Measurements from ENCODE around the gene MCTP1. TPM values are rescaled to one million over a fixed set of nuclear protein-coding genes. Genes with fewer than 3 reads are reported as not detected.

The MCTP1 gene
- total RNA-seq, 1 donor from 2014 or later, result 3.4 TPM

DNA sequence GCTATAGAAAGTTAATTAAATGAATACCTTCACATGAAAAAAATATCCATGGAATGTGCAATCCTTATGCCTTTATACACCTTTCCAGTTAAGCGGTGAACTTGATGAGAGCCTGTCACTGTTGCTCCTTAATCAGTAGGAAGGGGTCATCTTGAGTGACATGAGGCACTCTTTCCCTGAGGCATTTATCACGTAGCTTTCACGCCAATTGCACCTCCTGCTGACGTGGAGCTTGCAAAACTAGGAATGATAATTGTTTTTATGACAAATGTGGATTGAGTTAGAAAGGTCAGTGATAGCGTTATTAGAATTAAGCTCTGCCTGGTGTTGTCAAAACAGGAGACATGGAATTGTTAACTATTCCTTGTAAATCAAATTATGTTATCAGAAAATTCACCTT is 586.7 kb downstream of the MCTP1 start:
- peaks cover 1% of the 10 kb centered on the region for H3K36me3 Mint-ChIP-seq (ENCODE audit: low read depth)
- TF ChIP-seq, protein P1, sequence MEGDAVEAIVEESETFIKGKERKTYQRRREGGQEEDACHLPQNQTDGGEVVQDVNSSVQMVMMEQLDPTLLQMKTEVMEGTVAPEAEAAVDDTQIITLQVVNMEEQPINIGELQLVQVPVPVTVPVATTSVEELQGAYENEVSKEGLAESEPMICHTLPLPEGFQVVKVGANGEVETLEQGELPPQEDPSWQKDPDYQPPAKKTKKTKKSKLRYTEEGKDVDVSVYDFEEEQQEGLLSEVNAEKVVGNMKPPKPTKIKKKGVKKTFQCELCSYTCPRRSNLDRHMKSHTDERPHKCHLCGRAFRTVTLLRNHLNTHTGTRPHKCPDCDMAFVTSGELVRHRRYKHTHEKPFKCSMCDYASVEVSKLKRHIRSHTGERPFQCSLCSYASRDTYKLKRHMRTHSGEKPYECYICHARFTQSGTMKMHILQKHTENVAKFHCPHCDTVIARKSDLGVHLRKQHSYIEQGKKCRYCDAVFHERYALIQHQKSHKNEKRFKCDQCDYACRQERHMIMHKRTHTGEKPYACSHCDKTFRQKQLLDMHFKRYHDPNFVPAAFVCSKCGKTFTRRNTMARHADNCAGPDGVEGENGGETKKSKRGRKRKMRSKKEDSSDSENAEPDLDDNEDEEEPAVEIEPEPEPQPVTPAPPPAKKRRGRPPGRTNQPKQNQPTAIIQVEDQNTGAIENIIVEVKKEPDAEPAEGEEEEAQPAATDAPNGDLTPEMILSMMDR (IDR thresholded peaks at IDR 0.05), result no peak
- no peak for DNase-seq (ENCODE audit: low spot score)
- no peak overlapping the region for H3K27ac Mint-ChIP-seq (ENCODE audit: unreplicated experiment)
- H3K4me3 Mint-ChIP-seq (ENCODE audit: unreplicated experiment), result no peak overlapping the region
- H3K9me3 Mint-ChIP-seq (ENCODE audit: low read depth), result no peaks in the 10 kb centered on the region
- H3K4me1 Mint-ChIP-seq (ENCODE audit: low read depth), result peaks cover 4% of the 10 kb centered on the region
- H3K27me3 Mint-ChIP-seq (ENCODE audit: low read depth), result no peaks in the 10 kb centered on the region

DNA sequence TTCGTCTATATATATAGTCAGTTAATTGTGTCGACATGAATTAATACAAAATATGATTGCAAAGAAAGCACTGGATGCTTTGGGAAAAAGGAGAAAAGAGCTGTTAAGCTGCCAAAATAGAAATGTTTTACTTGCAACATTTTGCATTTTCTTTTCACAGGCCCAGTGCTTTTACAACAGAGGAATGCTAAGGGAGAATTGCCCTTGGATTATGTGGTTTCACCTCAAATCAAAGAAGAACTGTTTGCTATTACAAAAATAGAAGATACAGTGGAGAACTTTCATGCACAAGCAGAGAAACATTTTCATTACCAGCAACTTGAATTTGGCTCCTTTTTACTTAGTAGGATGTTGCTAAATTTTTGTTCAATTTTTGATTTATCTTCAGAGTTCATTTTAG is 590.2 kb downstream of the MCTP1 start:
- Mint-ChIP-seq H3K4me1 (ENCODE audit: low read depth) (peaks cover 14% of the 10 kb centered on the region), H3K9me3 (ENCODE audit: low read depth) (no peaks in the 10 kb centered on the region), H3K36me3 (ENCODE audit: low read depth) (no peaks in the 10 kb centered on the region), H3K27me3 (ENCODE audit: low read depth) (no peaks in the 10 kb centered on the region), H3K4me3 (ENCODE audit: unreplicated experiment) (no peak overlapping the region), H3K27ac (ENCODE audit: unreplicated experiment) (no peak overlapping the region)
- DNase-seq (ENCODE audit: low spot score), result no peak
- TF ChIP-seq, protein P1 (IDR thresholded peaks at IDR 0.05), result no peak

DNA sequence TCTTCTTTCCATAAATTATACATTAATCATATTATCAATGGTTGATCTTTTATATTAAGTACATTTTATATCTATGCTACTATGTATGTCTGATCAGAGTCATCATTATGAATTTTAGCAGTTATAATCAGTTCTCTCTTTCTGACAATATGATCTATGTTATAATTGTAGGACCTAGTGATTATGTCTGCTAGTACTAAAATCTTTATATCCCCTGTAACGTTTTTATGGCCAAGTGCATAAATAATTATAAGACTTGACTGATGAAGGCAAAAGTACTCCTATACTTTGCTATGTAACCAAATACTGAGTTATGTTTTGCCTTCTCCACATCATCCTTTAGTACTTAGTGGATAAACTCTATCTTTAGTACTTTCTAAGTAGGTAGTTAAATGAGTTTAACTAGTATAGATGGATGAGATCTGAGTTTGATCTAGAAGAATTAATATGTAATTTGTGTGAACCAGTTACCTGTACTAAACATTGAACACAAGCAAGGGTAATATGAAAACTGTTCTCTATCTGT is 591.0 kb downstream of the MCTP1 start:
- Mint-ChIP-seq H3K9me3 (ENCODE audit: low read depth) (no peaks in the 10 kb centered on the region), H3K4me1 (ENCODE audit: low read depth) (peaks cover 14% of the 10 kb centered on the region), H3K36me3 (ENCODE audit: low read depth) (no peaks in the 10 kb centered on the region), H3K4me3 (ENCODE audit: unreplicated experiment) (no peak overlapping the region), H3K27ac (ENCODE audit: unreplicated experiment) (no peak overlapping the region), H3K27me3 (ENCODE audit: low read depth) (no peaks in the 10 kb centered on the region)
- DNase-seq (ENCODE audit: low spot score), result no peak
- TF ChIP-seq, protein P1 (IDR thresholded peaks at IDR 0.05), result no peak

DNA sequence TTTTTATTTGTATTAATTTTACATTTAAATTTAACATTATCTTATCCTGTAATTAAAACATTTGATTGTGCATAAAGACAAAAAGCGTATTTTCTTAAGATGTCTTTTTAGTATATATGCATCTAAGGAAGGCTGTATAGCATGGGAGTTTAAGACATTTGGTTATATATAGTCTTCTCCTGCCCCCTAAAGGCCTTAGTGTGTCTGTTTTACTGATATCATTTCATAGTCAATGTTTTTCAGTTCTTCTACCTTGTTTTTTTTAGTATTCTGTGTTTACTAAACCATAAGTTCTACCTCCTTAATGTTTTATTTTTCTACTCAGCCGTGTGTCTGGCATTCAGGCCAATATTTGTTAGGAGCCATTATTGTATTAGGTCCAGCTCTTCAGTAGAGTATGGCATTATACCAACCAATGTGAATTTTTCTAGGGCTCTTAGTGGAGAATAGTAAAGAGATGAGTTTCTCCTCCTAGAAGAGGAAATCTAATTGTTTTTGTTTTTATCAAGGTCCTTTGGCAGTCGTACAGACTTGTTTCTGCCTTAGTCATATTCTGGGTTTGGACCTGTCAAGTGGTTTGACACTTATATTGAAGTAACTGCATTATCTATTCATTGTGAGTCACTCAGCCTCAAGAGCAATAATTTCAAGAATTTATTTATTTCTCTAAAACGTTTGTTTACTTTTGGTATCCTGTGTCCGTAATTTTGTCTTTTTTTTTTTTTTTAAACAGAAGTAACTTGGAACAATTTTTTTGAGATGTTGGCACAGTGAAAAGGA is 591.7 kb downstream of the MCTP1 start:
- no peaks in the 10 kb centered on the region for H3K36me3 Mint-ChIP-seq (ENCODE audit: low read depth)
- no peak for DNase-seq (ENCODE audit: low spot score)
- H3K27ac Mint-ChIP-seq (ENCODE audit: unreplicated experiment), result no peak overlapping the region
- no peaks in the 10 kb centered on the region for H3K9me3 Mint-ChIP-seq (ENCODE audit: low read depth)
- no peaks in the 10 kb centered on the region for H3K27me3 Mint-ChIP-seq (ENCODE audit: low read depth)
- no peak overlapping the region for H3K4me3 Mint-ChIP-seq (ENCODE audit: unreplicated experiment)
- peaks cover 14% of the 10 kb centered on the region for H3K4me1 Mint-ChIP-seq (ENCODE audit: low read depth)
- TF ChIP-seq, protein P1 (IDR thresholded peaks at IDR 0.05), result peak; percentile 85

DNA sequence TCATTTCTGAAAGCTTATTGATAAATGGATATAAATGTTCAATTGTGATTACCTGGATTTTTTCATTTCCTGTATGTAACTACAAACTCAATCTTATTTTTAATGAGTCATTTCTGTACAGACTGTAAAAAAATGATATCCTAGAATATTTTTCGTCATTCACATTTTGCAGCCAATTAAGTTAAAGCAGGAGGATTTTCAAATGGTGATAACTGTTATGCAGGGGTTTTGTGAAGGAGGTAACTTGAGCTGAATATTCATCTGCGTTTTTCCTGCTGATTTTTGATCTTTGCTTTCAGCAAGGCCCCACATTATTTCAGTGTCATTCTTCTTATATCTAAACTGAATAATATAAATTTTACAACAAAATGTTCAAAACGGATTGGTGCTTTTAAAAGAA is 592.3 kb downstream of the MCTP1 start:
- TF ChIP-seq, protein P1 (IDR thresholded peaks at IDR 0.05), result no peak
- DNase-seq (ENCODE audit: low spot score), result no peak
- H3K27me3 Mint-ChIP-seq (ENCODE audit: low read depth), result no peaks in the 10 kb centered on the region
- no peak overlapping the region for H3K4me3 Mint-ChIP-seq (ENCODE audit: unreplicated experiment)
- H3K27ac Mint-ChIP-seq (ENCODE audit: unreplicated experiment), result no peak overlapping the region
- H3K4me1 Mint-ChIP-seq (ENCODE audit: low read depth), result peaks cover 14% of the 10 kb centered on the region
- no peaks in the 10 kb centered on the region for H3K36me3 Mint-ChIP-seq (ENCODE audit: low read depth)
- H3K9me3 Mint-ChIP-seq (ENCODE audit: low read depth), result no peaks in the 10 kb centered on the region
